ENCODE measurements around the gene BRAP.
"Not testable (repeated sequence)": the region's sequence is repeated elsewhere in the genome, so short reads cannot be mapped to it uniquely, and the experiment has no call there.

Gene BRAP

DNA sequence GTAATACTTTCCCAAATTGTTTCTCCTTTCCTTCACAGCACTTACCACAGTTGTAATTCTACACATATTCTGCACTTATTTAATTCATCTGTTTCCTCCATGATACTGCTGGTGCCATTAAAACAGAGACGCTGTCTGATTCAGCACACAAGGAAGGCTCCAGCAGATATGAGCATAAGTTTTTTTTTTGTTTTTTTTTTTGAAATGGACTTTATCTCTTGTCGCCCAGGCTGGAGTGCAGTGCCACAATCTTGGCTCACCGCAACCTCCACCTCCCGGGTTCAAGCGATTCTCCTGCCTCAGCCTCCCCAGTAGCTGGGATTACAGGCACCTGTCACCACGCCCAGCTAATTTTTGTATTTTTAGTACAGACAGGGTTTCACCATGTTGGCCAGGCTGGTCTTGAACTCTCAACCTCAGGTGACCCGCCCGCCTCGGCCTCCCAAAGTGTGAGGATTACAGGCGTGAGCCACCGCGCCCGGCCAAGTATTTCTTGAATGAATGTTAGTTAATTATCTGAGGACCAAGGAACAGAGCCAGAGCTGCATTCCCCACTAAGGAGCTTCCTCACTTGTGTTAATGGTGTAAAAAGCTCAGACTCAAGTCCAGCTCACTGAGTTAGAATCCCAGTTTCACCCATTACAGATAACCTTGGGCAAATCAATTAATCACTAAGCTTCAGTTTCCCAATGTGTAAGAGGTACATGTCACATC, 1.1 kb downstream of the BRAP start:
- in situ Hi-C loops (cut with HindIII; ENCODE audit: low sequenced_read_pairs): not testable (repeated sequence)

DNA sequence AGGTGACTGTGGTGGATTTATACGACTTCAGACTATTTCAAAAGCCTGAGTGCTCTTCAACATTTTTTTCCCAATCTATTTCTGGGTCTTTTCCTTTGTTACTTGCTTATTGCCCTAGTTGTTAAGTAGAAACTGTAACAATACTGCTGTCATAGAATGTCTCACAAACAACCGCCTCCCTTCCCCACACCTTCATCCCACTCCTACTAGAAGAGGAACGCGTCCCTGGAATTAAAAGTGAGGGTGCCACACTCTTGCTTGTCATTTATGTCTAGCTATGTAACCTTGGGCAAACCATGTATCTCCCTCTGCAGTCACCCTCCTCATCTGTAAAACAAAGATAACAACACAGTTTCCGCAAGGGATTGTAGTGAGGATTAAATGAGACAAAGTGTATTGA, 8.6 kb downstream of the BRAP start:
- in situ Hi-C loops (cut with HindIII; ENCODE audit: low sequenced_read_pairs): no loop called here

DNA sequence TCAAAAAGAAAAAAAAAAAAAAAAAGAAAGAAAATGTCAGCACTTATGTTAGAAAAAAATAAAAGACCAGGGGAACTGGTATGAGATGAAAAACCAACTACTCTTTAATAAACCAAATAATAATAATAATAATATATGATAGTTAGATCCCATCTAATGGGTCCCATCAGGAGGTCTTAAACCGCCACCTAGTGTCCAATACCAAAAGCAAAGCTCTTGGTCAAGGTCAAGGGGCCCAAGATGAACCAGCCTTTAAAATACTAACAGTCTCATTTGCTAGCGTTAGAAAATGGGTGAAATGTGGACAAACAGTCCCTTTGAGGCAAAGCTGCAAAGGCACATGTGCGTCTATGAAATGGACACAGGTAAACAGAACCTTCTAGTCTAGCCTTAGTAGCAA, 12.3 kb downstream of the BRAP start:
- in situ Hi-C loops (cut with HindIII; ENCODE audit: low sequenced_read_pairs): no loop called here

DNA sequence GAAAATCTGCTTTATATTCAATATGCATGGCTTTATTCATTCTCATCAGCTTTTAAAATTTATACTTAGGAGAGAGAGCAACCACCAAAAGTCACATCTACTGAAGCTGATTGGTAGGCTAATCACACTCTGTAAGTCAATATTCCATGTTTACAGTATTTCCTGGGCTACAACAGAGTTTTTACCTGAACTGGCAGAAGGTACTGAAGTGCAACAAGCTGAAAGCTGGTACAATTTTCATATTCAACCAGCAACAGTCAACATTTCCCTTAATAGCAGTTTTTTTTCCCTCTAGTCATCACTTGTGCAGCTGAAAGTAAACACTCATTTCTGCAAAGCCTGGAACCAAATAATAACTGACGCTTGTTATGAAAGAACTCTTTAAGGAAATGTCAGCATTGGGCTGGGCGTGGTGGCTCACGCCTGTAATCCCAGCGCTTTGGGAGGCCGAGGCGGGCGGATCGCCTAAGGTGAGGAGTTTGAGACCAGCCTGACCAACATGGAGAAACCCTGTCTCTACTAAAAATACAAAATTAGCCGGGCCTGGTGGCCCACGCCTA, 12.9 kb downstream of the BRAP start:
- in situ Hi-C loops (cut with HindIII; ENCODE audit: low sequenced_read_pairs): no loop called here

DNA sequence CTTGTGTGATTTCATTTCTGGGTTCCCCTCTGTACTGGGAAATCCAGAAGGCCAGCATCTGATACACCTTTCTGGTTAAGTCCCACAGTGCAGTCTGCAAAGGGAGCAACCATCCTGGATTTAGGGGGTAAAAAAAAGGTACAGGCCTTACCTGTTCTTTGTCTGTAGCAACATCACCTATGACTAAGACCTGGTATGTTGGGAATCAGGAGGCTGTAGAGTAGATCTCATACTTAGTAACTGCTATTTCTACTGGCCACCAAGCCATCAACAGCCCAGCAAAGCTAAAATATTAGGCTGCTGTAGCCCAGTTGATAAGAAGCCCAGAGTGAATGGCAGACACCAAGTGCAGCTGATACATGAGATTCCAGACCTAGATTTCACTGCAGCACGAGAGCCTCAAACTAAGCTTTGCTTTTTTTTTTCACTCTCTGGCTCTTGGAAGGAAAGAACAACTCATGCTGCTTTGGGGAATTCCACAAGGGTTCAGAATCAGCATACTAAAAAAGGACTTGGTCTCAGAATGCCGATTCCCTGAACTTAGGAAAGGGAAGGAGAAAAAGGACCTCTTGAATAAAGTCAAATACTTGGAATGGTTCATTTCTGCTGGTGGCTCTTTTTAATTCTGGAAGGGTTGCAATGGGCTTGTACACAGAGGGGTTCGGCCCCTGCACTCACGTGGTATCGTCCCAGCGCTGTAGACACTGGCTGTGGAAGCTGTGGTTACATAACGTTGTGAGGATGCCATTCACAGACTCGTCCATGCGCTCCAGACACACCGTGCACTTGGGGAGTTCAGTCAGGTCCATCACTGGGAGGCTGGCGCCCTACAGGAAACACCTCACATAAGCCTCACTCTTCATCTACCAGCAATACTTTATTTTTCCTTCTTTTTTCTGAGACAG, 20.5 kb downstream of the BRAP start:
- in situ Hi-C loops (cut with HindIII; ENCODE audit: low sequenced_read_pairs): no loop called here

DNA sequence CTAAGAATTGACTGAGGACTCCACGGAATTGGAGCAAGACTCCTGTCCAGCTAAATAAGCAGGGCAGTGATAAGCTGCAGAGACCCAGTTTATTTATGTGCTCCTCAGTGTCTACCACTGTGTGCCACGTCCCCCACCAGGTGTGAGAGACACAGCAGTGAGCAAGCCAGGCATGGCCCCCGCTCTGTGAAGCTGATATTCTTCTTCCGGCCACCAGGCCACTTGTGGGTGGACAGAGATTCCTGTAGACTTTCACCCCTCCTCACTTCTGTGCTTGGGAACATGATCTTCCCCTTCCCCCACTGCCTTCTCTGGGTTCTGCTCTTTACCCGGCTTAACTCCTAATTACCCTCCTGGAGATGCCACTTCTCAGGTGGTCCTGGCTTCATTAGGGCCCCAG, 21.3 kb downstream of the BRAP start:
- in situ Hi-C loops (cut with HindIII; ENCODE audit: low sequenced_read_pairs): no loop called here

DNA sequence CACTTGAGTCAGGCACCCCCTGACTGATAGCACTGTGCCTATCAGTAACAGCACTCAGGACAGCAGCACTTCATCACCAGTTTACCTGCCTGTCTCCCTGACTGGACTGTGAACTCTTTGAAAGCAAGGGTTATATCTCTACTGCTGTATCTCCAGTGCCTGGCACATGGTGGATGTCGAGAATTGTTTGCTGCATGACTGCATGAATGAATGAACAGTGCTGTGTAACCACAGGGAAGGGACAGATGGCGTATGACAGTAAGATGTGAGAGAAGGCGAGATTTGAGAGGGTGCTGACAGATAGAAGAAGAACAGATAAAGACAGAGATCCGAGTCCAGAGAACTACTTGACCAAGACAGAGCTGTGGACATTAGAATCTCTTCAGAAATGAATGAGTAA, 29.7 kb downstream of the BRAP start:
- in situ Hi-C loops (cut with HindIII; ENCODE audit: low sequenced_read_pairs): no loop called here

DNA sequence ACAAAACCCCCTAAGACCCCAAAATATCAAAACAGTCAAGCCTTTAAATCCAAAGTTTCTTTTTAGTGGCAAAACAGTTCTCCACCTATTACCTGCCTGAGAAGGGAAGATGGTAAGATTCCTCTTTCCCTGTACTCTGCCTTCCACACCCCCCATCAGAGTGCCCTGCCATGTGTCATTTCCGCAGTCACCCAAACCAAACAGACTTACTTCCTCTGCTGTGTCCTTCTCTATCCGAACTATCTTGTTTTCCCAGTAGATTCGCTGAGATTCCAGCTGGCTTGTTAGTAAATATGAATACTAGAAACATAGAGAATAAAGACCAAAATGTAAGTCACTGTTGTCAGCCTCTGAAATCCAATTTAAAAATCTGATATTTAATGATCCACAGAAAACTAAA, 30.4 kb downstream of the BRAP start:
- in situ Hi-C loops (cut with HindIII; ENCODE audit: low sequenced_read_pairs): no loop called here

DNA sequence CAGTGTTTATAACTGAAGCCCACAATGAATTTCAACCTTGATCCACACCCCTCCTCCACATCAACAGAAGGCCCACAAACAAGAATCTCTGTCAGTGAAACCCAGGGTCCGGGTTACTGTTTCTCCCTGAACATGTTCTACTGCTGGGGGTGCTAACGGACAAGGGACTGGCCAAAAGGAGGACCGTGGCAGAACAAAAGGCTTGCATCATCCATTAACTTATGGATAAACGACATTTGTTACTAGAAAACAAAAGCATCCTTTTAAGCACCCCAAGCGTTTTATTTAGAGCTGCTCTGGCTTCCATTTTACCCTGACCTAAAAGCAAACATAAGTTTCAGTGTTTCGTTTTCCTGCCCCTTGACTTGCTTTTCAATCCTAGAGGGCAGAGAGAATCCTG, 32.2 kb downstream of the BRAP start:
- in situ Hi-C loops (cut with HindIII; ENCODE audit: low sequenced_read_pairs): no loop called here

DNA sequence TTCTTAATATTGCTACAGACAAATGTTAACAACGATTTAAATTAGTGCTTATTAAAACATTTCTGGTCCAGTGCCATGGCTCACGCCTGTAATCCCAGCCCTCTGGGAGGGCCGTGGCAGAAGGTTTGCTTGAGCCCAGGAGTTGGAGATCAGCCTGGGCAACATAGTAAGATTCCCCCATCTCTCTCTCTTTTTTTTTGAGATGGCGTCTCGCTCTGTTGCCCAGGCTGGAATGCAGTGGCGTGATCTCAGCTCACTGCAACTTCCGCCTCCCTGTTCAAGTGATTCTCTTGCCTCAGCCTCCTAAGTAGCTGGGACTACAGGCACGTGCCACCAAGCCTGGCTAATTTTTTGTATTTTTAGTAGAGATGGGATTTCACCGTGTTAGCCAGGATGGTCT, 33.2 kb downstream of the BRAP start:
- in situ Hi-C loops (cut with HindIII; ENCODE audit: low sequenced_read_pairs): not testable (repeated sequence)

DNA sequence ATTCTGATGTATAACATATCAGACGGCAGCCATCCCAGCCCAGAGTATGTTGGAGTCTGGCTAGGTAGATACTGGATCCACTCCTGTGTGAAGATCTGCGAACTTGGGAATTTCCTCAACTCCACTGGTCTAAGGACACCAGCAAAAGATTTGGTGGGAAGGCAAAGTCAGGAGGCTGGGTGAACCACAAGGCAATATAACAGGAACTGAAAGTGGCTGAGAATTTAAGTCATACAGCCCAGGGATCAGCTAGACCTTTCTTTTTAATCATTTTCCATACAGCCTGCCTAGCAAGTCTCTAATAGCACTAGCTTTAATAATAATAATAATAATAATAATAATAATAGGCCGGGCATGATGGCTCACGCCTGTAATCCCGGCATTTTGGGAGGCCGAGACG, 34.8 kb downstream of the BRAP start:
- in situ Hi-C loops (cut with HindIII; ENCODE audit: low sequenced_read_pairs): no loop called here

DNA sequence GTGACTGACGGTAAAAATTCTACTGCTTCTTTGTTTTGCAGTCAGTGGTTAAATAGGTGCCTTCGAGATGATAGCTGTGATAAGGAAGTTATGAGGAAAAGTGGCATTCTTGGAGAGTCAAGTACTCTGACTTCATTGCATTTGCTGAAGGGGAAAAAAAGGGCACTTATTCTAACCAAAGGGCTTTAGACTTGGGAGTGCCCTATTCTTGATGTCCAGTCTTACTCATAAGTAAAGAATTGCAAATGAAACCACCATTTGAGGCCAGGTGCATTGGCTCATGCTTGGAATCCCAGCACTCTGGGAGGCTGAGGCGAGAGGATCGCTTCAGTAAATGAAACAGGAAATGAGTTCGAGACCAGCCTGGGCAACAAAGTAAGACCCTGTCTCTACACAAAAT, 40.3 kb downstream of the BRAP start:
- in situ Hi-C loops (cut with HindIII; ENCODE audit: low sequenced_read_pairs): no loop called here

DNA sequence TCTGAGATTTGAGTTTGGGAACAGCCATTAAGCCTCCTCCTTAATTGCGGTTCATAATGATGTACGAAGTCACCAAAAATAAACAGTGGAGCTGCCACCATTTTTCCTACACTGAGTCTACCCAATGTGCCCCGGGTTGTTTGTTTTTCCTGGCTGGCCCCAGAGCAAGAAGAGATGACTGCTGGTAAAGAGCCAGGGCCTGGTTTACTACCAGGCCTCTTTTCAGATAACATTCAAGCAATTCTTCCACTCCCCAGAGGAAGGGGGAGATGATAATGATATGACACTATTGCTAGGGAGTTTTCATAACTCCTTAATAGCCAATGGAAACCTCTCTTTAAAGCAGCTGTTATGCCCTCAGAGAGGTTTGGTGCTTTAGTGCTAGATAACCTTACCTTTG, 42.3 kb downstream of the BRAP start:
- in situ Hi-C loops (cut with HindIII; ENCODE audit: low sequenced_read_pairs): no loop called here

DNA sequence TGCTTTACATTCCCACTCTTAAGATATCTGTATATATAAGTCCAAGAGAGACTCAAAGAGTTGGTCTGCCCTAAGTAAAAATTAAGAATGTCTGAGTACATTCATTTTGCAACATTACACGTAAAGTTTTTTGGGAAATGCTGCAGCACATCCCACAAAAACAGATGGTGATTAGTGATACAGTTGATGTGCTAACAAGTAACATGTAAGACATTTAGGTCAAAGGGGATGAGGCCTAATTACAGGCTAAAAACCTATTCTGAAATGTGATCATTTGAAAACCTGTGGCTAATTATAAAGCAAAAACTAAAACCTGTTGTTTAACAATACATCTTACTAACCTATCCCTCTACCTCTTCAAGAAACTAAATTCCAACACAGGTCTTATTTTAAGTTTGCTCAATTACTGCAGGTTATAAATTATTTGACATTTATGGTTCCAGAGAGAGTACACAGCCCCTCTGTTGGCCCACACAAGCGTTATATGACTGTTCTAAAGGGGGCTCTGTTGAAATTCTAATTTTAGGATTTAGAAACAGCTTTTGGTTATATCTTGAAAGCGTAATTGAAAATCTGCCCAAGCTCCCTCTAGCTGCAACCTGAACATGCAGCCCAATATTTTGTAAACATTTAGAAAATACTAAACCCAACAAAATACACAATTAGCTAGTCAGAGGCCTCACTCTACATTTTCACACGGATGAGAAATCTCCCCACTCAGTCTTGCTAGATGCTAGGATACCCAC, 42.9 kb downstream of the BRAP start:
- in situ Hi-C loops (cut with HindIII; ENCODE audit: low sequenced_read_pairs): no loop called here

DNA sequence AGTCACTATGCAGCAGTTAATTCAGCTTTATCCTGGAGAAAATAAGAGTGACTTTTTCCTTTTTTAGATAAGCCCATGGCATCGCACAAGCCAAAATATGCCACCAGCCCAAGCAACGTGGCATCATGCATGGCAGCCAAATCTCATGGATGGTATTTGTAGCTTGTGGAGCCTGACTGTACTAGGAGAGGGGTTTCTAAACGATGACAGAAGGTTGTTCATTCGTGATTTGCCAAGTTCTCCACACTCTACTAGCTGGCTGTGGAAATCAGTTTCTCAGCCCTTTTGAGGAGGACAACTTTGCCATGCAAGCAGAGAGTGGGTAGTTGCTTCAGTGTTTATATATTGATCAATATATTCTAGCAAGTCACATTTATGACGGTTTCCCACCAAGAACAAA, 45.2 kb downstream of the BRAP start:
- in situ Hi-C loops (cut with HindIII; ENCODE audit: low sequenced_read_pairs): no loop called here

DNA sequence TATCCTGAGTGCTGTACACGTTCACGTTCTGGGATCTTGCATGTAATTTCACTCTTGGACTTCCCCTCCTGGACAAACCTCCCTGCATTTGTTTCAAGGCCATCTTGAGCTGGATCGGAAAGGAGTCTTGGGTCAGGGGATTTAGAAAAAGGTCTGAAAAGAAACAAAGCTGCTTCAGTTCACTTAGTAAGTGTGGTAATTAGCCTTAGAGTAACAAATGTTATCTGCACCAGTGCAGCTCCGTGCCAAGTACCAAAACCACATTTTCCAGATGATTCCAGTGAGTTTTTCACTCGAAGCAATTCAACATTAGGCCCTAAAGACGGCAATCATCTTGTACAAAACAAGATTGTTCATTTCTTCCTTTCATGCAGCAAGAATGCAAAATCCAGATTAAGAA, 47.2 kb downstream of the BRAP start:
- in situ Hi-C loops (cut with HindIII; ENCODE audit: low sequenced_read_pairs): no loop called here

DNA sequence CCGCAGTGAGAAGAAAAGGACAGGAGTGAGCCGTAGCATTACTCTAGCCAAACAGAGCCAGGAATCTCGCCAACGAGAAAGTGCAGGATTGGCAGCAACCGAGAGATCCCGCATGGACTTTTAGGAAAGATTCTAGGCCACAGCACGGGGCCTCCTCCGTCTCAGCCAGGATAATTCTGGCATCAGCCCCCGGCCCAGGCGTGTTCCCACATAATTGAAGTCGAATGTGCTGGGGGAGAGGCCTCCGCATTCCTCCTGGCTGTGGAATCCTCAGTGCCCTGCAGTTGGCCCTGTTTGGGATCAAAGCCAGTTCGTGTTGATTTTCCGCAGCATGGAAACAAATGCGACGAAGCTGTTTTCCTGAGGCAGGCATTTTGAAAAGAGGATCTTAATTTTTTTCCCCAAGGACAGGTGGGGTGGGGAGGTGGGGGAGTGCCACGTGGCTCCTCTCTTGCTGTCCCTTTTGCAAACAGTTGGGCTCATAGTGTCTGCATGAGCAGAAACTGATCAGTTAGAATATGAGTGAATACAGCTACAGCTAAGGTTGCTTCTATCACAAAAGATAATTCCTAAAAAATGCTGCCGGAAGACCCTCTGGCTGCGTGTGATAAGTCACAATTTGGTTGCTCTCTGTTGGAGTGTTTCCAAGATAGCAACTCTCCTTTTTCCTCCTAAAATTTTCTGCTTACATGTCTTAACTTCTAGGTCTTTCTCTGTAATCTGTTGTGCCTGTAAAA, 49.4 kb downstream of the BRAP start:
- in situ Hi-C loops (cut with HindIII; ENCODE audit: low sequenced_read_pairs): no loop called here

DNA sequence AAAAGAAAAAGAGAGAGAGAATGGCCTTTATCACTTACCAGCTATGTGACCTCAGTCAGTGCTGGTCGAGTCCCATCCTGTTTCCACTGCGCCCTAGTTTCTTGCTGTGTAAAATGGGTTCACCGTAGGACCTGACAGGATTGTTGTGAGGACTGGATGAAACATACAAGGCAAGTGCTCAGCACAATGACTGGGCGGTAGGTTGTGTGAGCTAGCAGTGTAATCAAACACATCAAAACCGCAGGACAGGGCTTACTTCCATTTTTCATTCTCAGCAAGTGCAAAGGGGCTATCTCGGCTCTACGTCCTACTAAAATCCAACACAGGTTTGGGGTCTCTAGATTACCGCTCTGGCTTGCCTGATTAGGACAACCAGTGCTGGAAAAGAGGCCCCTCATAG, 50.2 kb downstream of the BRAP start:
- in situ Hi-C loops (cut with HindIII; ENCODE audit: low sequenced_read_pairs): no loop called here

DNA sequence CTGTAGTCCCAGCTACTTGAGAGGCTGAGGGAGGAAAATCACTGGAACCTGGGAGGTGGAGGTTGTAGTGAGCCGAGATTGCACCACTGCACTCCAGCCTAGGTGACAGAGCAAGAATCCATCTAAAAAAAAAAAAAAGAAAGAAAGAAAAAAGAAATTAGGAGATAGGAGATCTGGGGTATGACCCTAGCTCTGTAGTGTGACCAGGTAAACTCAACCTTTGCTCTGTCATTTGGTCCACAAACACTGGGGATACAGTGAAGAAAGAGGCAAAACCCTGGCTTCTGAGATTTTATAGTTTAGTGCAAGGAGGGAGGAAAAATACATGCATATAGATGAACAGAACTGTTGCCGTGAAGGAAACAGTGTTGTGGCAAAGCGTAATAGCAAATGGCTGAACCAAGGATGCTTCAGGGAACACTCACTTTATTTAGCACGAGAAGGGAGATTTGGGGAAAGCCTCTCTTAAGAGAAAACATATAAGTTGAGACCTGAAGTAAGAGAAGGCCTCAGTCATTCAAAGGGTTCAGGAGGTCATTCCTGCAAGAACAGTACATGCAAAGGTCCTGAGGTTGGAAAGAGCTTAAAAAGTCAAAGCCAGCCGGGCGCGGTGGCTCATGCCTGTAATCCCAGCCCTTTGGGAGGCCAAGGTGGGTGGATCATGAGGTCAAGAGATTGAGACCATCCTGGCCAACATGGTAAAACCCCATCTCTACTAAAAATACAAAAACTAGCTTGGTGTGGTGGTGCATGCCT, 57.1 kb downstream of the BRAP start:
- in situ Hi-C loops (cut with HindIII; ENCODE audit: low sequenced_read_pairs): no loop called here

DNA sequence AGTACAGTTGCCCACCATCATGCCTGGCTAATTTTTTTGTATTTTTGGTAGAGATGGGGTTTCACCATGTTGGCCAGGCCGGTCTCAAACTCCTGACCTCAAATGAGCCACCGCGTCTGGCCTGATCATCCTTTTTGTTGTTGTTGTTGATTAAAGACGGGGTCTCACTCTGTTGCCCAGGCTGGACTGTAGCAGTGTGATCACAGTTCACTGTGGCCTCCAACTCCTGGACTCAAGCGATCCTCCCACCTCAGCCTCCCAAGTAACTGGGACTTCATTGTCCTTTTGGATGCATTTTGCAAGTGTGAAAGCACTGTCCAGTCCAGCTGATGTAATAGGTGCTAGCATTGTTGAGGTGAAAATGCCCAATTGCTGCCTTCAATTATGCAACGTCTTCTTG, 59.5 kb downstream of the BRAP start:
- in situ Hi-C loops (cut with HindIII; ENCODE audit: low sequenced_read_pairs): no loop called here
